Esophagus muscularis mucosa (tissue), 4 donors: ENCODE results near the gene SLCO3A1.

ENCODE experiments used
- EP300 ChIP-seq: sonication (generic); formaldehyde crosslinking; IDR thresholded peaks from one replicate; pipeline ENCODE4 v1.6.1; 2017; ENCODE audit warnings: antibody characterized with exemption
- POLR2AphosphoS5 ChIP-seq, 2 donors: sonication (generic); formaldehyde crosslinking; IDR thresholded peaks; one replicate each; pipeline ENCODE4 v1.6.1; 2017; ENCODE audit warnings: antibody characterized with exemption in 2 of 2
- TF ChIP-seq, protein P1 (sequence below), 3 experiments: fragments of 200-600 bp in 2 of 3; fragments of 450-650 bp in 1 of 3; sonication (generic) in 2 of 3; IDR thresholded peaks; one replicate each; pipeline ENCODE4 v1.5.1; 2017 to 2019; ENCODE audit warnings: antibody characterized with exemption in 3 of 3, mild to moderate bottlenecking in 2 of 3, moderate library complexity in 1 of 3

DNA sequence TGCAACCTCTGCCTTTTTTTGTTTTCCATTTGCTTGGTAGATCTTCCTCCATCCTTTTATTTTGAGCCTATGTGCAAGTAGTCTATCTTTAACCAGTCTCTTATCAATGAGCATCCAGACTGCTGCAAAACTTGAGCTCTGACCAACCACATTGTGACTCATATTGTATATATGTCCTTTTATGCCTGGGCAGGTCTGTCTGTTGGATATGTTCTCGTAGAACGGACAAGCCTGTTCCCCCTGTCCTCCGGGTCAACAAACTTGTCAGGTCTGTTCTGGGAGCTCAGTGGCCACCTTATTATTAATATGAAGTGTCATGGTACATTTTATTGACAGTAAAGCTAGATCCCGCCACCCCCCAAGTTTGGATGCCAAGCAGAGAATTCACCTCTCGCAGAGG, 287.3 kb downstream of the SLCO3A1 start:
- TF ChIP-seq, protein P1, sequence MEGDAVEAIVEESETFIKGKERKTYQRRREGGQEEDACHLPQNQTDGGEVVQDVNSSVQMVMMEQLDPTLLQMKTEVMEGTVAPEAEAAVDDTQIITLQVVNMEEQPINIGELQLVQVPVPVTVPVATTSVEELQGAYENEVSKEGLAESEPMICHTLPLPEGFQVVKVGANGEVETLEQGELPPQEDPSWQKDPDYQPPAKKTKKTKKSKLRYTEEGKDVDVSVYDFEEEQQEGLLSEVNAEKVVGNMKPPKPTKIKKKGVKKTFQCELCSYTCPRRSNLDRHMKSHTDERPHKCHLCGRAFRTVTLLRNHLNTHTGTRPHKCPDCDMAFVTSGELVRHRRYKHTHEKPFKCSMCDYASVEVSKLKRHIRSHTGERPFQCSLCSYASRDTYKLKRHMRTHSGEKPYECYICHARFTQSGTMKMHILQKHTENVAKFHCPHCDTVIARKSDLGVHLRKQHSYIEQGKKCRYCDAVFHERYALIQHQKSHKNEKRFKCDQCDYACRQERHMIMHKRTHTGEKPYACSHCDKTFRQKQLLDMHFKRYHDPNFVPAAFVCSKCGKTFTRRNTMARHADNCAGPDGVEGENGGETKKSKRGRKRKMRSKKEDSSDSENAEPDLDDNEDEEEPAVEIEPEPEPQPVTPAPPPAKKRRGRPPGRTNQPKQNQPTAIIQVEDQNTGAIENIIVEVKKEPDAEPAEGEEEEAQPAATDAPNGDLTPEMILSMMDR (IDR thresholded peaks at IDR 0.05), result no peak
- TF ChIP-seq POLR2AphosphoS5 (IDR thresholded peaks at IDR 0.05) (no peak), EP300 (no peak)
